OCI-LY1 (cell line): ENCODE data around the gene LRRC8B.

Experiments used
- CTCF ChIP-seq: fragments of 200-600 bp; sonication (generic), shearing (Covaris generic); IDR thresholded peaks from 2 replicates; pipeline ENCODE4 v1.5.1; 2017; ENCODE audit warnings: mild to moderate bottlenecking, antibody characterized with exemption, low read length, moderate library complexity, mixed read lengths
- EZH2 ChIP-seq: fragments of 200-600 bp; sonication (generic), shearing (Covaris generic); IDR thresholded peaks from 2 replicates; pipeline ENCODE4 v1.8.0; 2017; ENCODE audit warnings: borderline replicate concordance, mixed run types, mild to moderate bottlenecking, antibody characterized with exemption, low read length, moderate library complexity, mixed read lengths

GRCh38 chr1:89580036-89580435, 55.4 kb downstream of the LRRC8B start:
- TF ChIP-seq EZH2: no peak
- TF ChIP-seq CTCF: no peak
